ENCODE measurements around the gene CHRFAM7A.
"Not testable (repeated sequence)": the region's sequence is repeated elsewhere in the genome, so short reads cannot be mapped to it uniquely, and the experiment has no call there.

DNA sequence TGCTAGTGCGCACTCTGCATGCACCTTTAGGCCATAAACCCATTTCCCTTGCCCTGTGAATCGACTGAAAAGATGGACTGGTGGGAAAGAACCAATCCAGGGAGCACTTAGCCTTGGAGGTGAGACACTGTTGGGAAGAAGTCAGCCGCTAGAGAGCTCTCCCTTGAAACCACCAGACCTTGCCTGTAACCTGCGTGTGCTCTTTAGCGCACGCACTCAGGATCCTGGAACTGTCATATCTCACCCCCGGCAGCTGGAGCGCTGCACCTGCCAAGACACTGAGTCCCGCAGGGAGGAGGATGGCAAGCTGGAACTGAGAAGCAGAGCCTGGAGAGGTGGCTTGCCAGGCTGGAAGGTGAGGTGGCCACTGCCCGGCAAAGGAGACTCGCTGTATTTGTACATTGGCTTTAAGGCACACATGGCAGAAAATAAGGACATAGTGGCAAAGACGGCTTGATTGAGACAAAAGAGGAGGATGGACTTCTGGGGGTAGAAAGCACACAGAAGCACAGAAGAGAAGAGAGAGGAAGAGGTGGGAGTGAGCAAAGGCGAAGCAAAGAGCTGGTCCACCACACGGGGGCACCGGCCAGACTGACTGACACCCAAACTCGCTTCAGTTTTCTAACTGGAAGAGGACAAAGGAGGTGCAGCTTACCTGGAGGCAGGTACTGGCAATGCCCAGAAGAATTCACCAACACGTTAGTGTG, 16.8 kb downstream of the CHRFAM7A start:
- TF ChIP-seq, protein P1, sequence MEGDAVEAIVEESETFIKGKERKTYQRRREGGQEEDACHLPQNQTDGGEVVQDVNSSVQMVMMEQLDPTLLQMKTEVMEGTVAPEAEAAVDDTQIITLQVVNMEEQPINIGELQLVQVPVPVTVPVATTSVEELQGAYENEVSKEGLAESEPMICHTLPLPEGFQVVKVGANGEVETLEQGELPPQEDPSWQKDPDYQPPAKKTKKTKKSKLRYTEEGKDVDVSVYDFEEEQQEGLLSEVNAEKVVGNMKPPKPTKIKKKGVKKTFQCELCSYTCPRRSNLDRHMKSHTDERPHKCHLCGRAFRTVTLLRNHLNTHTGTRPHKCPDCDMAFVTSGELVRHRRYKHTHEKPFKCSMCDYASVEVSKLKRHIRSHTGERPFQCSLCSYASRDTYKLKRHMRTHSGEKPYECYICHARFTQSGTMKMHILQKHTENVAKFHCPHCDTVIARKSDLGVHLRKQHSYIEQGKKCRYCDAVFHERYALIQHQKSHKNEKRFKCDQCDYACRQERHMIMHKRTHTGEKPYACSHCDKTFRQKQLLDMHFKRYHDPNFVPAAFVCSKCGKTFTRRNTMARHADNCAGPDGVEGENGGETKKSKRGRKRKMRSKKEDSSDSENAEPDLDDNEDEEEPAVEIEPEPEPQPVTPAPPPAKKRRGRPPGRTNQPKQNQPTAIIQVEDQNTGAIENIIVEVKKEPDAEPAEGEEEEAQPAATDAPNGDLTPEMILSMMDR (conservative IDR thresholded peaks at IDR 0.05; ENCODE audit: low read length) = not testable (repeated sequence)
- TF ChIP-seq EZH2phosphoT487 (IDR thresholded peaks at IDR 0.05; ENCODE audit: borderline replicate concordance) = not testable (repeated sequence)
